Neuronal stem cell (in vitro differentiated cells): ENCODE results near the gene SLC25A3.

Source experiments
- DNase-seq: peaks from one replicate; pipeline ENCODE4 v3.0.0-alpha.2; 2013; ENCODE audit warnings: low spot score
- H2AFZ ChIP-seq: one replicate; pipeline ENCODE4 v1.6.1; 2013; ENCODE audit warnings: mild to moderate bottlenecking, low read length, inconsistent platforms
- H2AK5ac ChIP-seq: 2 replicates; pipeline ENCODE4 v1.6.1; 2013; ENCODE audit warnings: low read depth, mild to moderate bottlenecking, inconsistent platforms, low read length, moderate library complexity, mixed read lengths
- H2BK120ac ChIP-seq: 2 replicates; pipeline ENCODE4 v1.6.1; 2013; ENCODE audit warnings: low read depth, mild to moderate bottlenecking, inconsistent platforms, low read length, moderate library complexity, mixed read lengths
- H2BK12ac ChIP-seq: one replicate; pipeline ENCODE4 v1.6.1; 2013; ENCODE audit warnings: low read length, inconsistent platforms
- H2BK15ac ChIP-seq: 2 replicates; pipeline ENCODE4 v1.6.1; 2013; ENCODE audit warnings: mild to moderate bottlenecking, low read length, inconsistent platforms, mixed read lengths
- H2BK5ac ChIP-seq: one replicate; pipeline ENCODE4 v1.6.1; 2013; ENCODE audit warnings: inconsistent platforms, mild to moderate bottlenecking, low read length, moderate library complexity
- H3K14ac ChIP-seq: one replicate; pipeline ENCODE4 v1.6.1; 2013; ENCODE audit warnings: low read length, inconsistent platforms
- H3K18ac ChIP-seq: 2 replicates; pipeline ENCODE4 v1.6.1; 2013; ENCODE audit warnings: low read length, inconsistent platforms
- H3K23ac ChIP-seq: 2 replicates; pipeline ENCODE4 v1.6.1; 2013; ENCODE audit warnings: low read depth, mild to moderate bottlenecking, mixed read lengths, low read length, inconsistent platforms; ENCODE audit not compliant: poor library complexity
- H3K27ac ChIP-seq: replicated peaks from 3 replicates; pipeline ENCODE4 v1.5.1; 2013; ENCODE audit warnings: low read length, inconsistent platforms
- H3K27me3 ChIP-seq, 3 experiments: 2 replicates each; pipeline ENCODE4 v1.6.1; 2013; ENCODE audit warnings: low read length in 3 of 3, mild to moderate bottlenecking in 2 of 3, inconsistent platforms in 1 of 3, low read depth in 1 of 3, mixed read lengths in 1 of 3, moderate library complexity in 1 of 3; ENCODE audit not compliant: control insufficient read depth in 3 of 3, insufficient read depth in 3 of 3
- H3K36me3 ChIP-seq, 2 donors: replicated peaks in 1 of 2; 2 replicates each; pipeline ENCODE4 v1.6.1; 2013; ENCODE audit warnings: low read length in 2 of 2; ENCODE audit not compliant: control insufficient read depth in 2 of 2, insufficient read depth in 2 of 2
- H3K4ac ChIP-seq: 2 replicates; pipeline ENCODE4 v1.6.1; 2013; ENCODE audit warnings: inconsistent platforms, mild to moderate bottlenecking, low read length, moderate library complexity
- H3K4me1 ChIP-seq, 2 donors: 1 replicate in 1 of 2; 2 replicates in 1 of 2; pipeline ENCODE4 v1.6.1; 2013; ENCODE audit warnings: low read length in 2 of 2, low read depth in 1 of 2; ENCODE audit not compliant: control insufficient read depth in 2 of 2, insufficient read depth in 1 of 2
- H3K4me2 ChIP-seq: one replicate; pipeline ENCODE4 v1.6.1; 2013; ENCODE audit warnings: mild to moderate bottlenecking, low read length, inconsistent platforms; ENCODE audit not compliant: insufficient read depth, poor library complexity, severe bottlenecking
- H3K4me3 ChIP-seq, 2 donors: 2 replicates each; pipeline ENCODE4 v1.5.1; 2013; ENCODE audit warnings: low read length in 2 of 2, mild to moderate bottlenecking in 2 of 2, inconsistent platforms in 1 of 2, moderate library complexity in 1 of 2
- H3K79me1 ChIP-seq: one replicate; pipeline ENCODE4 v1.6.1; 2013; ENCODE audit warnings: low read depth, mild to moderate bottlenecking, inconsistent platforms, low read length, moderate library complexity
- H3K9ac ChIP-seq: one replicate; pipeline ENCODE4 v1.6.1; 2013; ENCODE audit warnings: mild to moderate bottlenecking, low read depth, low read length, inconsistent platforms; ENCODE audit not compliant: poor library complexity
- H3K9me3 ChIP-seq, 2 donors: replicated peaks in 1 of 2; 2 replicates each; pipeline versions ENCODE3 to v1.6.1; 2013; ENCODE audit warnings: low read length in 2 of 2, mild to moderate bottlenecking in 2 of 2, inconsistent platforms in 1 of 2, low read depth in 1 of 2, mixed read lengths in 1 of 2, moderate library complexity in 1 of 2; ENCODE audit not compliant: control insufficient read depth in 2 of 2, insufficient read depth in 1 of 2
- H4K8ac ChIP-seq: one replicate; pipeline ENCODE4 v1.6.1; 2013; ENCODE audit warnings: low read depth, mild to moderate bottlenecking, inconsistent platforms, low read length, moderate library complexity
- H4K91ac ChIP-seq: one replicate; pipeline ENCODE4 v1.6.1; 2013; ENCODE audit warnings: low read length, low read depth, mild to moderate bottlenecking, inconsistent platforms; ENCODE audit not compliant: poor library complexity
- WGBS, 2 donors: extraction: QIAGEN DNeasy Blood & Tissue Kit; methylation state at CpG; one replicate each; pipeline ENCODE4 v1.1.7; 2013; ENCODE audit warnings: missing lambda C conversion rate in 2 of 2, mixed read lengths in 1 of 2; ENCODE audit not compliant: insufficient read length in 2 of 2, insufficient replicate concordance in 1 of 2; ENCODE audit errors: extremely low coverage in 2 of 2; 5-methylcytosine and 5-hydroxymethylcytosine counted together

SLC25A3 gene

GRCh38 chr12:98591209-98591608 lies 2.3 kb upstream of the SLC25A3 start:
- no peak overlapping the region for H3K9ac ChIP-seq
- no peak overlapping the region for H2BK15ac ChIP-seq
- no peaks in the 10 kb centered on the region for H3K9me3 ChIP-seq
- WGBS, 2 donors: no CpG with 5 or more reads among the region's 4 CpGs
- H2BK5ac ChIP-seq: no peak overlapping the region
- no peak overlapping the region for H3K4ac ChIP-seq
- peaks cover 3% of the 10 kb centered on the region for H3K79me1 ChIP-seq
- no peak for DNase-seq
- no peaks in the 10 kb centered on the region for H3K27me3 ChIP-seq
- peaks cover 6 to 10% of the 10 kb centered on the region in 2 donors for H3K4me1 ChIP-seq
- H2BK120ac ChIP-seq: no peak overlapping the region
- no peak overlapping the region for H2AK5ac ChIP-seq
- no peak overlapping the region for H3K27ac ChIP-seq
- no peak overlapping the region for H3K14ac ChIP-seq
- no peak overlapping the region for H3K18ac ChIP-seq
- no peak overlapping the region for H2BK12ac ChIP-seq
- H3K36me3 ChIP-seq: peaks cover 4 to 11% of the 10 kb centered on the region in 2 donors
- no peak overlapping the region for H3K23ac ChIP-seq
- no peak overlapping the region for H4K91ac ChIP-seq
- H3K4me3 ChIP-seq: no peak overlapping the region
- H4K8ac ChIP-seq: no peak overlapping the region
- no peak overlapping the region for H3K4me2 ChIP-seq
- no peak overlapping the region for H2AFZ ChIP-seq

GRCh38 chr12:98592825-98593322 lies 612 bp upstream of the SLC25A3 start:
- H3K4me1 ChIP-seq: peaks cover 6 to 10% of the 10 kb centered on the region in 2 donors
- H3K9me3 ChIP-seq: no peaks in the 10 kb centered on the region
- H2AK5ac ChIP-seq: no peak overlapping the region
- no peak overlapping the region for H4K91ac ChIP-seq
- no peak overlapping the region for H2BK5ac ChIP-seq
- H3K4ac ChIP-seq: no peak overlapping the region
- no peak overlapping the region for H4K8ac ChIP-seq
- H2AFZ ChIP-seq: peak overlapping the region; percentile 65
- WGBS, 2 donors: no CpG with 5 or more reads among the region's 9 CpGs
- H3K4me2 ChIP-seq: peak overlapping the region; percentile 32
- H3K18ac ChIP-seq: no peak overlapping the region
- H2BK120ac ChIP-seq: no peak overlapping the region
- H3K27ac ChIP-seq: no peak overlapping the region
- no peak overlapping the region for H3K9ac ChIP-seq
- H2BK12ac ChIP-seq: no peak overlapping the region
- DNase-seq: no peak
- peaks cover 11 to 28% of the 10 kb centered on the region in 2 donors for H3K36me3 ChIP-seq
- peaks cover 8% of the 10 kb centered on the region for H3K79me1 ChIP-seq
- H3K27me3 ChIP-seq: no peaks in the 10 kb centered on the region
- no peak overlapping the region for H2BK15ac ChIP-seq
- no peak overlapping the region for H3K14ac ChIP-seq
- peak overlapping the region in 1 of 2 donors; percentile 98 for H3K4me3 ChIP-seq
- H3K23ac ChIP-seq: no peak overlapping the region

- Histone ChIP-seq H3K18ac (peak overlapping the region; percentile 94), H3K27ac (peak overlapping the region; percentile 44), H2BK5ac (peak overlapping the region; percentile 96), H4K8ac (no peak overlapping the region), H3K23ac (peak overlapping the region; percentile 76), H3K9ac (peak overlapping the region; percentile 100), H3K4me2 (peak overlapping the region; percentile 68), H3K9me3 (no peaks in the 10 kb centered on the region), H3K79me1 (peaks cover 8% of the 10 kb centered on the region), H3K36me3 (peaks cover 14 to 40% of the 10 kb centered on the region in 2 donors), H2AK5ac (peak overlapping the region; percentile 92), H2BK15ac (no peak overlapping the region), H3K4me1 (peaks cover 6 to 10% of the 10 kb centered on the region in 2 donors), H3K4me3 (peak overlapping the region; percentile 98 to 99), H2BK120ac (no peak overlapping the region), H2AFZ (peak overlapping the region; percentile 80), H4K91ac (no peak overlapping the region), H3K14ac (peak overlapping the region; percentile 76), H2BK12ac (peak overlapping the region; percentile 18), H3K27me3 (no peaks in the 10 kb centered on the region), H3K4ac (peak overlapping the region; percentile 98)
- WGBS, 2 donors: no CpG with 5 or more reads among the region's 35 CpGs
- DNase-seq: peak; percentile 9
These were observed 757 bp downstream of the SLC25A3 start for GRCh38 chr12:98594050-98594835.

DNA sequence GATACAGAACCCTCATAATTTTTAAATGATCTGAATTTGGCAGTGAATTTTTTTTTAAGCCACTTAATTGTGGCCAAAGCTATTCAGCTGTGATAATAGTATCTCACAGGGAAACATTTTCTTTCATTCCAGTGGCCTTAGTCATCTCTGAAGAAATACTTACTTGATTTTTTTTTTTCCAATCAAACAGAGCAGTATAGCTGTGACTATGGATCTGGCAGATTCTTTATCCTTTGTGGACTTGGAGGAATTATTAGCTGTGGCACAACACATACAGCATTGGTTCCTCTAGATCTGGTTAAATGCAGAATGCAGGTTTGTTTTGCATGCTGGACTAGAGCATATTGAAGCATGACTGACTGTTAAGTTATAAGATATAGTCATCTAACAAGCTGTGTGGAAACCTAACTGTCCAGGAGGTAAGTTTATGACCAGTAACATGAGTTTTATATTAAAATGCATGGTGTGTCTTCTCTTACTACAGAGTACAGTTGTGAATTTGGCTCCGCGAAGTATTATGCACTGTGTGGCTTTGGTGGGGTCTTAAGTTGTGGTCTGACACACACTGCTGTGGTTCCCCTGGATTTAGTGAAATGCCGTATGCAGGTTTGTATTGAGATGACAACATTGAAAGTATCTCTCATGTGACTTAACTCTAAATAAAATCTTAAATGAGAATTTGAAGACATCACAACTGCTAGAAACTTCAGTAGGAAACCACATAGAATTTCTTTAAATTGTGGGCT lies 1.9 kb downstream of the SLC25A3 start:
- H3K27ac ChIP-seq: no peak overlapping the region
- H3K14ac ChIP-seq: no peak overlapping the region
- H3K9me3 ChIP-seq: no peaks in the 10 kb centered on the region
- peaks cover 8% of the 10 kb centered on the region for H3K79me1 ChIP-seq
- no peak overlapping the region for H3K4ac ChIP-seq
- peak overlapping the region; percentile 23 for H3K4me2 ChIP-seq
- no peak overlapping the region for H4K8ac ChIP-seq
- DNase-seq: no peak
- H3K23ac ChIP-seq: no peak overlapping the region
- no peak overlapping the region for H3K18ac ChIP-seq
- H4K91ac ChIP-seq: no peak overlapping the region
- H3K9ac ChIP-seq: no peak overlapping the region
- peak overlapping the region in 1 of 2 donors; percentile 98 for H3K4me3 ChIP-seq
- no peak overlapping the region for H2AK5ac ChIP-seq
- H2BK12ac ChIP-seq: no peak overlapping the region
- H3K4me1 ChIP-seq: peaks cover 6 to 10% of the 10 kb centered on the region in 2 donors
- no CpG with 5 or more reads among the region's 3 CpGs for WGBS, 2 donors
- H2BK5ac ChIP-seq: no peak overlapping the region
- H3K27me3 ChIP-seq: no peaks in the 10 kb centered on the region
- H2BK15ac ChIP-seq: no peak overlapping the region
- H3K36me3 ChIP-seq: peaks cover 21 to 51% of the 10 kb centered on the region in 2 donors
- H2AFZ ChIP-seq: no peak overlapping the region
- H2BK120ac ChIP-seq: no peak overlapping the region
